ENCODE data around the gene IFI44L. TPM values are rescaled to one million over a fixed set of nuclear protein-coding genes. Genes with fewer than 3 reads are reported as not detected.

The IFI44L gene
- total RNA-seq, 1 experiment from 2014 or later = not detected

DNA sequence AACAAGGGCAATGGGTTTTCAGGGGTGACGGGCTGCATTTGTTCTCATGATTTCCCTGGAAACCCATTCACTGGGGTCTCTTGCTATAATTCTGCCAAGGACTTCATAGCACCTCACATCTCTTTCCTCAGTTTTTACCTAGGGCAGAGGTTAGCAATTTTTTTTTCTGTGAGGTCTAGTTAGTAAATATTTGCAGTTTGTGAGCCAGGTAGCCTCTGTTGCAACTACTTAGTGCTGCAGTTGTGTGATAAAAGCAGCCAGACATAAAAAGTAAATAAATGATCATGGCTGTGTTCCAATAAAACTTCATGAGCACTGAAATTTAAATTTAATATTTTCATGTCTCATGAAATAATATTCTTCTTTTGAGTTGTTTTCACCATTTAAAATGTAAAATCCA, 67.1 kb downstream of the IFI44L start:
- BruUV-seq (replicated peaks) = no TSS peak
- Mint-ChIP-seq H3K4me3 (ENCODE audit: unreplicated experiment) (no peak overlapping the region), H3K9me3 (ENCODE audit: unreplicated experiment) (no peaks in the 10 kb centered on the region), H3K36me3 (ENCODE audit: insufficient read depth, unreplicated experiment) (no peaks in the 10 kb centered on the region), H3K27ac (ENCODE audit: unreplicated experiment) (no peak overlapping the region), H3K27me3 (ENCODE audit: insufficient read depth, unreplicated experiment) (peaks cover 2% of the 10 kb centered on the region), H3K4me1 (ENCODE audit: low read depth, unreplicated experiment) (no peaks in the 10 kb centered on the region)
- POLR2A ChIA-PET = no interaction called here
- CTCF ChIA-PET = no interaction called here
- no peak for DNase-seq
- Histone ChIP-seq H3K27me3 (replicated peaks; ENCODE audit: control insufficient read depth, insufficient read depth, low read length) (no peaks in the 10 kb centered on the region), H3K4me3 (ENCODE audit: low read depth, low read length) (no peak overlapping the region), H3K36me3 (ENCODE audit: control insufficient read depth, insufficient read depth, low read length) (no peaks in the 10 kb centered on the region), H3K4me1 (no peaks in the 10 kb centered on the region), H3K9me3 (no peaks in the 10 kb centered on the region)
- intact Hi-C loops (cut with micrococcal nuclease; ENCODE audit: unreplicated experiment) = no loop called here
- TF ChIP-seq, protein P1, sequence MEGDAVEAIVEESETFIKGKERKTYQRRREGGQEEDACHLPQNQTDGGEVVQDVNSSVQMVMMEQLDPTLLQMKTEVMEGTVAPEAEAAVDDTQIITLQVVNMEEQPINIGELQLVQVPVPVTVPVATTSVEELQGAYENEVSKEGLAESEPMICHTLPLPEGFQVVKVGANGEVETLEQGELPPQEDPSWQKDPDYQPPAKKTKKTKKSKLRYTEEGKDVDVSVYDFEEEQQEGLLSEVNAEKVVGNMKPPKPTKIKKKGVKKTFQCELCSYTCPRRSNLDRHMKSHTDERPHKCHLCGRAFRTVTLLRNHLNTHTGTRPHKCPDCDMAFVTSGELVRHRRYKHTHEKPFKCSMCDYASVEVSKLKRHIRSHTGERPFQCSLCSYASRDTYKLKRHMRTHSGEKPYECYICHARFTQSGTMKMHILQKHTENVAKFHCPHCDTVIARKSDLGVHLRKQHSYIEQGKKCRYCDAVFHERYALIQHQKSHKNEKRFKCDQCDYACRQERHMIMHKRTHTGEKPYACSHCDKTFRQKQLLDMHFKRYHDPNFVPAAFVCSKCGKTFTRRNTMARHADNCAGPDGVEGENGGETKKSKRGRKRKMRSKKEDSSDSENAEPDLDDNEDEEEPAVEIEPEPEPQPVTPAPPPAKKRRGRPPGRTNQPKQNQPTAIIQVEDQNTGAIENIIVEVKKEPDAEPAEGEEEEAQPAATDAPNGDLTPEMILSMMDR (IDR thresholded peaks at IDR 0.05; ENCODE audit: insufficient read depth in 1 of 2, low read depth in 1 of 2, low read length in 1 of 2, severe bottlenecking in 1 of 2, unreplicated experiment in 1 of 2) = no peak

DNA sequence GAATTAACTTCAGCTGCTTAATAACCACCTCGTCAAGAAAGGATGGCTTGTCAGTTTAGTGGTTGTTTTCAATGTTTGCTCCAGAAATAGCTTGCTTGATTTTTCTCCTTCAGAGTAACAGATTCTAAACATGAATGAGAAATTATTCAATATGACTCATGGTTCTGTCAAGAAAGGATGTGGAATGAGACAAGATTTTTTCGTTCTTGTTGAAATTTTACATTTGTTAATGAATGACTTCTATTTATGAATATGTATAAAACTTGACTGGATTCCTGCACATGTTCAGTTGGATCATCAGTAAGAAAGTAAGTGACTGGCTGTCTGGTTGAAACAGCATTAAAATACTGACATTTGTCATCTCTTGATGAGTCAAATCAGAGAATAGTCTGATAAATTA, 67.7 kb downstream of the IFI44L start:
- no peak for DNase-seq
- H3K4me1 Mint-ChIP-seq (ENCODE audit: low read depth, unreplicated experiment) = no peaks in the 10 kb centered on the region
- H3K4me3 Mint-ChIP-seq (ENCODE audit: unreplicated experiment) = no peak overlapping the region
- no peak overlapping the region for H3K27ac Mint-ChIP-seq (ENCODE audit: unreplicated experiment)
- no TSS peak for BruUV-seq (replicated peaks)
- intact Hi-C loops (cut with micrococcal nuclease; ENCODE audit: unreplicated experiment) = no loop called here
- ChIA-PET CTCF (no interaction called here), POLR2A (no interaction called here)
- no peak overlapping the region for H3K4me3 ChIP-seq (ENCODE audit: low read depth, low read length)
- no peaks in the 10 kb centered on the region for H3K9me3 ChIP-seq
- H3K36me3 Mint-ChIP-seq (ENCODE audit: insufficient read depth, unreplicated experiment) = no peaks in the 10 kb centered on the region
- no peaks in the 10 kb centered on the region for H3K4me1 ChIP-seq
- H3K36me3 ChIP-seq (ENCODE audit: control insufficient read depth, insufficient read depth, low read length) = no peaks in the 10 kb centered on the region
- no peaks in the 10 kb centered on the region for H3K9me3 Mint-ChIP-seq (ENCODE audit: unreplicated experiment)
- TF ChIP-seq, protein P1 (IDR thresholded peaks at IDR 0.05; ENCODE audit: insufficient read depth in 1 of 2, low read depth in 1 of 2, low read length in 1 of 2, severe bottlenecking in 1 of 2, unreplicated experiment in 1 of 2) = no peak
- H3K27me3 ChIP-seq (replicated peaks; ENCODE audit: control insufficient read depth, insufficient read depth, low read length) = no peaks in the 10 kb centered on the region
- no peaks in the 10 kb centered on the region for H3K27me3 Mint-ChIP-seq (ENCODE audit: insufficient read depth, unreplicated experiment)

DNA sequence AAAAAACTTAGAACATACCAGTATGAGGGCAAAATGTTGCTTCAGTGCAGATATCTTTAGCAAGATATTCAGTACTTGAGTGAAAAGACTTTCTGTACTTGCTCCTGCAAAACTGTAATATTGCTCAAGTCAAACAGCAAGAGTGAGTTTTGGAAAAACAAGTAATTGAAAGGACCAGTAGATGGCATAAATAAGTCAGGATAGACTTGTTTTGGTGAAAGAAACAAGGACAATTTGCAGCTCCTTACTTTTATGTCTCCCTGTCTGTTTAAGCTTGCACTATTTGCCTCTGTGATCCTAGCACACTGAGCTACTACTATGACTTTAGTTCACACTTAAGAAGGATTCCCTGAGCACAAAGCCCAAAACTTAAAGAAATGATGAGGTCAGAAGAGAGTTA, 68.4 kb downstream of the IFI44L start:
- no peaks in the 10 kb centered on the region for H3K4me1 Mint-ChIP-seq (ENCODE audit: low read depth, unreplicated experiment)

More for the DNA sequence above, 68.4 kb downstream of the IFI44L start:
- H3K27me3 Mint-ChIP-seq (ENCODE audit: insufficient read depth, unreplicated experiment) = no peaks in the 10 kb centered on the region
- CTCF ChIA-PET = no interaction called here
- POLR2A ChIA-PET = no interaction called here
- H3K27ac Mint-ChIP-seq (ENCODE audit: unreplicated experiment) = no peak overlapping the region
- H3K36me3 Mint-ChIP-seq (ENCODE audit: insufficient read depth, unreplicated experiment) = no peaks in the 10 kb centered on the region
- H3K27me3 ChIP-seq (replicated peaks; ENCODE audit: control insufficient read depth, insufficient read depth, low read length) = no peaks in the 10 kb centered on the region
- no peak overlapping the region for H3K4me3 ChIP-seq (ENCODE audit: low read depth, low read length)
- H3K9me3 ChIP-seq = no peaks in the 10 kb centered on the region
- BruUV-seq (replicated peaks) = no TSS peak
- no peaks in the 10 kb centered on the region for H3K36me3 ChIP-seq (ENCODE audit: control insufficient read depth, insufficient read depth, low read length)
- TF ChIP-seq, protein P1 (IDR thresholded peaks at IDR 0.05; ENCODE audit: insufficient read depth in 1 of 2, low read depth in 1 of 2, low read length in 1 of 2, severe bottlenecking in 1 of 2, unreplicated experiment in 1 of 2) = no peak
- H3K9me3 Mint-ChIP-seq (ENCODE audit: unreplicated experiment) = no peaks in the 10 kb centered on the region
- intact Hi-C loops (cut with micrococcal nuclease; ENCODE audit: unreplicated experiment) = no loop called here
- no peak overlapping the region for H3K4me3 Mint-ChIP-seq (ENCODE audit: unreplicated experiment)
- no peaks in the 10 kb centered on the region for H3K4me1 ChIP-seq
- no peak for DNase-seq

Data from Caco-2 (cell line).